Gastroesophageal sphincter (tissue), 3 donors: ENCODE measurements around the gene TTC39B.

Source experiments
- CTCF ChIP-seq, 4 experiments: fragments of 200-600 bp in 2 of 4; fragments of 450-650 bp in 2 of 4; sonication (generic) in 1 of 4; IDR thresholded peaks; one replicate each; pipeline ENCODE4 v1.5.1; 2017 to 2019; ENCODE audit warnings: antibody characterized with exemption in 4 of 4, mild to moderate bottlenecking in 2 of 4, moderate library complexity in 2 of 4
- EP300 ChIP-seq: sonication (generic); formaldehyde crosslinking; IDR thresholded peaks from one replicate; pipeline ENCODE4 v1.6.1; 2017; ENCODE audit warnings: antibody characterized with exemption, mild to moderate bottlenecking
- POLR2AphosphoS5 ChIP-seq: sonication (generic); formaldehyde crosslinking; IDR thresholded peaks from one replicate; pipeline ENCODE4 v1.6.1; 2017; ENCODE audit warnings: antibody characterized with exemption

- no peak for TF ChIP-seq CTCF (IDR thresholded peaks at IDR 0.05)
- no peak for TF ChIP-seq EP300
- TF ChIP-seq POLR2AphosphoS5: no peak
Measured at GRCh38 chr9:15158064-15158463, 149.0 kb downstream of the TTC39B start.
